Activated B cell treated with CpG ODN at 0.5 μM for 24 hours (primary cell): Measurements from ENCODE around the gene KLF16. TPM values are rescaled to one million over a fixed set of nuclear protein-coding genes. Genes with fewer than 3 reads are reported as not detected.

Source experiments
- ATAC-seq: fragments of 200-7000 bp; cut with Tn5 transposase; one replicate; pipeline ENCODE4 v1.10.0; 2021; ENCODE audit warnings: low read depth, mild to moderate bottlenecking, moderate library complexity
- CTCF ChIA-PET: fragments of 350-600 bp; sonication (Branson Sonifier 250); formaldehyde crosslinking; loops from one replicate; lab custom pipeline; 2021; ENCODE audit warnings: antibody characterized with exemption; lab: Charles Lee
- POLR2A ChIA-PET: fragments of 350-600 bp; sonication (Branson Sonifier 250); formaldehyde crosslinking; loops from one replicate; lab custom pipeline; 2021; ENCODE audit warnings: antibody characterized with exemption; lab: Charles Lee
- DNase-seq: peaks from one replicate; pipeline ENCODE4 v3.0.0; 2022
- H3K27ac Mint-ChIP-seq: one replicate; pipeline ENCODE4 v1.8.0; 2020; ENCODE audit warnings: mixed read lengths
- H3K27me3 Mint-ChIP-seq: one replicate; pipeline ENCODE4 v1.8.0; 2021; ENCODE audit warnings: mixed read lengths
- H3K36me3 Mint-ChIP-seq: one replicate; pipeline ENCODE4 v1.8.0; 2021; ENCODE audit warnings: low read depth, mixed read lengths
- H3K4me1 Mint-ChIP-seq: one replicate; pipeline ENCODE4 v1.8.0; 2021; ENCODE audit warnings: mixed read lengths
- H3K4me3 Mint-ChIP-seq: one replicate; pipeline ENCODE4 v1.8.0; 2020; ENCODE audit warnings: mild to moderate bottlenecking, mixed read lengths
- H3K9me3 Mint-ChIP-seq: one replicate; pipeline ENCODE4 v1.8.0; 2020; ENCODE audit warnings: mixed read lengths
- intact Hi-C: fragments of 100-400 bp; cut with micrococcal nuclease; formaldehyde crosslinking; loops from one replicate; pipeline ENCODE4 v1.15.1; 2024
- total RNA-seq: library from RNA; stranded (reverse); gene quantifications from 2 replicates; pipeline ENCODE4 v1.2.3, GENCODE V29; 2022
- TF ChIP-seq, protein P1 (sequence below): fragments of 200-600 bp; IDR thresholded peaks from one replicate; pipeline ENCODE4 v1.8.0; 2022; ENCODE audit warnings: antibody characterized with exemption, mild to moderate bottlenecking

Gene KLF16
- total RNA-seq, 1 donor from 2014 or later, result 25.2 TPM

GRCh38 chr19:1813192-1814182 is 49.9 kb downstream of the KLF16 start:
- DNase-seq, result no peak
- no peak overlapping the region for H3K27ac Mint-ChIP-seq
- H3K4me3 Mint-ChIP-seq, result peak overlapping the region; percentile 96
- ChIA-PET POLR2A (no interaction called here), CTCF (interaction anchor here (0.9 to 1.2 kb wide), 2 partner anchors 12 to 141 kb away, joined by 3 to 4 read pairs; no protein-coding TSS in a partner anchor)
- ATAC-seq, result no peak
- intact Hi-C loops, result loop anchor here (1.0 to 5.0 kb wide), 6 partner anchors 13 to 536 kb away; partner anchors contain the start of genes FAM174C, MBD3 and REXO1
- no peaks in the 10 kb centered on the region for H3K9me3 Mint-ChIP-seq
- H3K36me3 Mint-ChIP-seq, result peaks cover 32% of the 10 kb centered on the region
- H3K27me3 Mint-ChIP-seq, result no peaks in the 10 kb centered on the region
- H3K4me1 Mint-ChIP-seq, result peaks cover 14% of the 10 kb centered on the region
- TF ChIP-seq, protein P1, sequence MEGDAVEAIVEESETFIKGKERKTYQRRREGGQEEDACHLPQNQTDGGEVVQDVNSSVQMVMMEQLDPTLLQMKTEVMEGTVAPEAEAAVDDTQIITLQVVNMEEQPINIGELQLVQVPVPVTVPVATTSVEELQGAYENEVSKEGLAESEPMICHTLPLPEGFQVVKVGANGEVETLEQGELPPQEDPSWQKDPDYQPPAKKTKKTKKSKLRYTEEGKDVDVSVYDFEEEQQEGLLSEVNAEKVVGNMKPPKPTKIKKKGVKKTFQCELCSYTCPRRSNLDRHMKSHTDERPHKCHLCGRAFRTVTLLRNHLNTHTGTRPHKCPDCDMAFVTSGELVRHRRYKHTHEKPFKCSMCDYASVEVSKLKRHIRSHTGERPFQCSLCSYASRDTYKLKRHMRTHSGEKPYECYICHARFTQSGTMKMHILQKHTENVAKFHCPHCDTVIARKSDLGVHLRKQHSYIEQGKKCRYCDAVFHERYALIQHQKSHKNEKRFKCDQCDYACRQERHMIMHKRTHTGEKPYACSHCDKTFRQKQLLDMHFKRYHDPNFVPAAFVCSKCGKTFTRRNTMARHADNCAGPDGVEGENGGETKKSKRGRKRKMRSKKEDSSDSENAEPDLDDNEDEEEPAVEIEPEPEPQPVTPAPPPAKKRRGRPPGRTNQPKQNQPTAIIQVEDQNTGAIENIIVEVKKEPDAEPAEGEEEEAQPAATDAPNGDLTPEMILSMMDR, result no peak

DNA sequence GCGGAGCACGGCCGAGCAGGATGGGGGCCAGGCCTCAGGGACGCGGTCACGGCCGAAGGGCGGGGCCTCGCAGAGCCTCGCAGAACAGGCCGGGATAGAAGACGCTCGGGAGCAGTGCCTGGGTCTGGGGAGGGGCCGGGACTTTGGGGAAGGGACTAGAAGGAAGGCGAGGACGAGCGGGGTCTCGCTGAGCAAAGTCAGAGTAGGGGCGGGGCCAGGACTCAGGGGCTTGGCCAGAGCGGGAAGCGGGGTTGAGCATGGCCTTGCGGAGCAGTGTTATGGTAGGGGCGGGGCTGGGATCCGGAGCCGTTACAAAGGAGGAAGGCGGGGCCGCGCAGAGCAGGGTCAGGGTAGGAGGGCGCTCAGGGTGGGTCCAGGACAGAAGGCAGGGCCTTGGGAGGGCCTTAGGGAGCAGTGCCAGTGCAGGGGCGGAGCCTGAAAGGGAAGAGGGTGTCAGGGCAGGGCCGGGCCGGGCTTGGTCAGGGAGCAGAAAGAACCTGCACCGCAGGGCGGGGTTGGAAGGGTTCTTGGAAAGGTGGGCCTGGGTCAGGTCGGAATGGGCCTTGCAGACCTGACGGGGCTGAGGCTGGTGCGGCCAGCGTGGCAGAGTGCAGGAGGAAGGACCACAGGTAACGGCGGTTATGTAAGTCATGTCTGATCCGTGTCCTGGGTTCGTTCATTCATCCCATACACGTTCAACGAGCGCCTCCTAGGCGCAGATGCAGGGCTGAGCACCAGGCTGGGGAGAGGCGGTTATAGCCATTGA is 50.8 kb downstream of the KLF16 start:
- CTCF ChIA-PET, result no interaction called here
- POLR2A ChIA-PET, result no interaction called here
- intact Hi-C loops, result loop anchor here (1.0 to 5.0 kb wide), 7 partner anchors 14 to 535 kb away; partner anchors contain the start of genes FAM174C, MBD3, REXO1 and UQCR11
- H3K4me1 Mint-ChIP-seq, result peaks cover 14% of the 10 kb centered on the region
- no peaks in the 10 kb centered on the region for H3K9me3 Mint-ChIP-seq
- H3K27ac Mint-ChIP-seq, result peak overlapping the region; percentile 90
- peaks cover 24% of the 10 kb centered on the region for H3K36me3 Mint-ChIP-seq
- H3K27me3 Mint-ChIP-seq, result no peaks in the 10 kb centered on the region
- DNase-seq, result peak; percentile 82
- peak; percentile 81 for ATAC-seq
- peak overlapping the region; percentile 96 for H3K4me3 Mint-ChIP-seq
- TF ChIP-seq, protein P1, result no peak

- Mint-ChIP-seq H3K27ac (peak within 1 kb of the TSS; percentile 90), H3K4me3 (peak within 1 kb of the TSS; percentile 96), H3K4me1 (peaks cover 14% of the 10 kb centered on the region), H3K9me3 (no peaks in the 10 kb centered on the region), H3K36me3 (peaks cover 18% of the 10 kb centered on the region), H3K27me3 (no peaks in the 10 kb centered on the region)
- TF ChIP-seq, protein P1, result no peak
- intact Hi-C loops, result loop anchor here (1.0 to 5.0 kb wide), 6 partner anchors 15 to 535 kb away; partner anchors contain the start of genes FAM174C, MBD3, REXO1 and UQCR11
- ChIA-PET POLR2A (interaction anchor here (0.5 to 0.7 kb wide), 2 partner anchors 321 to 334 kb away, joined by 4 to 6 read pairs; partner anchors contain the start of gene REEP6), CTCF (no interaction called here)
- DNase-seq, result no peak
- ATAC-seq, result peak; percentile 84
Measured at GRCh38 chr19:1811942-1812425, 51.4 kb downstream of the KLF16 start, which contains the start of gene ATP8B3. Gene ATP8B3 (minus strand): TSS chr19:1812276. CDS start chr19:1811736, 540 bp downstream.

DNA sequence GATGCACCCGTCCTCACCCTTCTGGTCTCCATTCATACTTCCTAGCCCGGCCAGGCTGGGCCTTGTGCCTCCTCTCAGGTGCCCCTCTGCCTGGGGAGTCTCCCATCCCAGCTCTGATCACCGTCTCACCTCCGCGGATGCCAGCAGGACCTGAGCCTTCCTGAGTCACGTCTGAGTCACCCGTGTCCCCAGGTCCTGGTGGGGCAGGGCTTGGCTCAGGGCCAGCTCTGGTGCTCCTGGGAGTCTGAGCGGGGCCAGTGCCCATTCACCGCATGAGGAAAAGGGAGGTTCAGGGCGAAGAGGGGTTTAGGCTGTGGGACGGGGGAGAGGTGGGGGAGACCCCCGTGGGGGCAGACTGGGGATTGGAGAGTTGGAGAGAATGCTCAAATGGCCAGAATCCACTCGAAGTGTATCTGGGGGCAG is 51.9 kb downstream of the KLF16 start:
- peak overlapping the region; percentile 70 for H3K4me3 Mint-ChIP-seq
- no peak for DNase-seq
- no peaks in the 10 kb centered on the region for H3K9me3 Mint-ChIP-seq
- no peak overlapping the region for H3K27ac Mint-ChIP-seq
- ATAC-seq, result no peak
- peaks cover 14% of the 10 kb centered on the region for H3K36me3 Mint-ChIP-seq
- intact Hi-C loops, result loop anchor here (5.0 kb wide), 2 partner anchors 264 to 534 kb away; partner anchors contain the start of gene FAM174C
- peaks cover 14% of the 10 kb centered on the region for H3K4me1 Mint-ChIP-seq
- H3K27me3 Mint-ChIP-seq, result no peaks in the 10 kb centered on the region
- POLR2A ChIA-PET, result interaction anchor here (0.5 to 0.8 kb wide), 3 partner anchors 321 to 543 kb away, joined by 4 to 6 read pairs (median 4); partner anchors contain the start of genes CIRBP and REEP6
- TF ChIP-seq, protein P1, result no peak
- CTCF ChIA-PET, result no interaction called here
